Heart left ventricle (tissue), 13 donors: ENCODE measurements around the gene DCAF15.

Experiments used
- CTCF ChIP-seq, 12 donors: fragments of 200-600 bp; sonication (generic) in 4 of 12; IDR thresholded peaks; one replicate each; pipeline versions ENCODE4 v1.5.0 to v1.8.0; 2018 to 2022; ENCODE audit warnings: antibody characterized with exemption in 12 of 12, mild to moderate bottlenecking in 5 of 12
- POLR2A ChIP-seq, 2 donors: fragments of 450-650 bp; IDR thresholded peaks; one replicate each; pipeline ENCODE4 v1.6.1; 2017; ENCODE audit warnings: antibody characterized with exemption in 2 of 2, mild to moderate bottlenecking in 2 of 2, moderate library complexity in 2 of 2
- donor health status: ischemic (EF 13 %, LVEDD 7.1; RV severe dilation, severe dysfunction).
- donor health status: DM: no; HTN: yes; CAD: no.
- donor health status: DM: no; HTN: no; CAD: no.
- donor health status: ischemic (EF 25% LVEDD 6.9; RV normal size, moderate dysfunction).
- donor health status: ischemic (EF 25% LVEDD 5.7; RV mildly dilated, moderate dysfunction).
- donor health status: ischemic (EF 35%, LVEDD 5.7; RV mildly dilated, moderate dysfunction).
- donor health status: nonischemic (EF 11% LVEDD 7.7; RV severe dilation, severe dysfunction).
- donor health status: DM: yes; HTN: yes; CAD: no.
- donor health status: PGD.
- donor health status: ischemic (EF 29% LVEDD 5.4; RV normal size, mild dysfunction).
- donor health status: nonischemic (EF 23%, LVEDD 6.1; RV moderate dilation, normal function).

- TF ChIP-seq POLR2A (IDR thresholded peaks at IDR 0.05) (no peak), CTCF (IDR thresholded peaks at IDR 0.05) (no peak)
Observed at GRCh38 chr19:13929340-13929739, 23.0 kb upstream of the DCAF15 start.
